GM18907 (cell line): ENCODE data around the gene IFT43.

Experiments
- ATAC-seq: cut with Tn5 transposase; IDR thresholded peaks from one replicate; pipeline ENCODE4 v1.9.1; 2021; ENCODE audit warnings: mild to moderate bottlenecking, moderate library complexity; ENCODE audit not compliant: unreplicated experiment

The IFT43 gene

DNA sequence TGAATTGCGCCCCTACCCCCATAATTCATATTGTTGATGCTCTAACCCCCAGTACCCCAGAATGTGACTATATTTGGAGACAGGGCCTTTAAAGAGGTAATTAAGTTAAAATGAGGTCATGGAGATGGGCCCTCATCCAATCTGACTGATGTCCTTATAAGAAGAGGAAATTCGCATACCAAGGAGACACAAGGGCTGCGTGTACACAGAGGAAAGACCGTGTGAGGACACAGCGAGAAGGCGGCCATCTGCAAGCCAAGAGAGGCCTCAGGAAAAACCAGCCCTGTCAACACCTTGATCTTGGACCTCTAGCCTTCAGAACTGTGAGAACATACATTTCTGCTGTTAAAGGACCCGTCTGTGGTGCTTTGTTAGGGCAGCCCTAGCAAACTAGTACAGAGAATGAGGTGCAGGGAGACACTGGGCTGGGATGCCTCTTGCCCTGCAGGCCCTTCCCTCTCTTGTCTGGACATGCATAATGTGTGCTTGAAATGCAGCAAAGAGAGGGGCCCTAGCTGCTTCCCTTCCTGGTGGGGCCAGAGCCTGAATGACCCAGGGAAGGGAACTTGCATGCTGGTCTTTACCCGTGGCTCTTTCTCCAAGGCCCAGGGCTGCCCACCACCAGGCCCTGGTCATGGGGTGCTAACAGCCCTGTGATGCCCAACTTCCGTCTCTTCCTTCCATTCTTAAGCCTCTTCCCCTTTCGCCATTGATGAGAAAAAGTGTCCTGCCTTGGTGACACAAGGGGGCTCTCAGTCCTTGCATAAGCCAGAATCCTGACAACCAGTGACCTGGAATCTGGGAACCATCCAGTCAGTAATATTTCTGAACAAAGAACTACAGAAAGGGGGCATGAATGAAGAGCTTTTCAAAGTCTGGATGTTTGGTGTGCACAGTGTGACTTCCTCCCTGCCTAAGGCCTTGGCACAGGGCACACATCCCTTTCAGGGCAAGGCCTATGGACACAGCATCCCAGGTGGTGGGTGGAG, 116.1 kb downstream of the IFT43 start:
- no peak for ATAC-seq

DNA sequence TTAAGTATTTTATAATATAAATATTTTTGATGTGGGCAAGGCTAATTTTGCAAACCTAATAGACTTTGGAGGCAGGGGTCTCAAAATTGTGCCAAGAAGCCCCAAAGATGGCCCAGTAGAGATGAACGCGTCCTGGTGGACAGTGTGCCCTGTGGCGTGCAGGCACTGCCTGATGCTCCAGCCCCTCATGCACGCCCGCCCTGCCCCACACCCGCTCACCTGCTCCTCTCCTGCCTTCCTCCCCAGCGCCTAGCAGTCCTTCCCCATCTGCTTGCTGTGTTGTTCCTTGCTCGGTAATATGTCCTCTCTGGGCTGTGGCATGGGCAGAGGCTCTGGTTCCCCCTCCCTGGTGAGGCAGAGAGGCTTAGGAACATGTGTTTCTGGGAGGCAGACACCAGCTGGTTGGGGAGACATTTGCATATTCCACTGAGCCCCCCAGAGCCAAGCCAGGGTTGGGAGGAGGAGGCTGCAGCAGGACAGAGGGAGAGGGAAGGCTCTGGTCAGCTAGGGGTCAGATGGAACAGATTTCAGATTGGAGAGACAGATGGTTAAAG, 119.3 kb downstream of the IFT43 start:
- no peak for ATAC-seq

GRCh38 chr14:76106188-76106587, 120.6 kb downstream of the IFT43 start:
- ATAC-seq: no peak

DNA sequence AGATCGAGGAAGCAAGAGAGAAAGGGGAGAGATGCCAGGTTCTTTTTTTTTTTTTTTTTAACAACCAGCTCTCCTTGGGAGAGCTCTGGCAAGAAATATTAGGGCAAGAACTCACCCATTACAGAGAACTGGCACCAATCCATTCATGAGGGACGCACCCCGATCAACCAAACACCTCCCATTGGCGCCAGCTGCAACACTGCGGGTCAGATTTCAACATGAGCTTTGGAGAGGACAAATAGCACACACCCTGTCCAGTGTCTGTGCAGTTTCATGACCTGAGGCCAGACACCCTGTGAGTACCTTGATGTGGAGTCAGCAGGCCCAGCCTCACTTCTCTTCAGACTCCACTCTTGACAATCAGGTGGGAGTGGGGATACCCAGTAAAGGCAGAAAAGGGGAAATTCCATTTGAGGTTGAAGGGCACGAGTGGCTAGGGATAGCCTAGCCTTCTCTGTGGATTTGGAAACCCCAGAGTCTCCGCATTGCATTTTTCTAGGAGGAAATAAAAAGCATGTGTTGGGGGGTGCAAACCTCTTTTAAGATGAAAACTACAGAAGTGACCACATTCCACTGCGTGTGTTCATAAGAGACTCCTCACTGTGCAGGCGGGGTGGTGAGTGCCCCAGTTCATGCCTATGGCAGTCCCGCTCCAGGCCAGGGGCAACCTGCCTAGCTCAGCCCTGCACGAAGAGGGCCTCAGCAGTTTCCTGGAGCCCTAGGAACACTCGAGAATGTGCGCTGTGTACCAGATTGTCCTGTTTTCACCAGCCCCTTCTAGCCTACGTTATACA, 123.7 kb downstream of the IFT43 start:
- no peak for ATAC-seq

GRCh38 chr14:76112889-76113624, 127.5 kb downstream of the IFT43 start:
- no peak for ATAC-seq

- ATAC-seq: no peak
Observed at GRCh38 chr14:76113691-76114090, 128.1 kb downstream of the IFT43 start.

GRCh38 chr14:76115010-76115422, 129.5 kb downstream of the IFT43 start:
- ATAC-seq: no peak

DNA sequence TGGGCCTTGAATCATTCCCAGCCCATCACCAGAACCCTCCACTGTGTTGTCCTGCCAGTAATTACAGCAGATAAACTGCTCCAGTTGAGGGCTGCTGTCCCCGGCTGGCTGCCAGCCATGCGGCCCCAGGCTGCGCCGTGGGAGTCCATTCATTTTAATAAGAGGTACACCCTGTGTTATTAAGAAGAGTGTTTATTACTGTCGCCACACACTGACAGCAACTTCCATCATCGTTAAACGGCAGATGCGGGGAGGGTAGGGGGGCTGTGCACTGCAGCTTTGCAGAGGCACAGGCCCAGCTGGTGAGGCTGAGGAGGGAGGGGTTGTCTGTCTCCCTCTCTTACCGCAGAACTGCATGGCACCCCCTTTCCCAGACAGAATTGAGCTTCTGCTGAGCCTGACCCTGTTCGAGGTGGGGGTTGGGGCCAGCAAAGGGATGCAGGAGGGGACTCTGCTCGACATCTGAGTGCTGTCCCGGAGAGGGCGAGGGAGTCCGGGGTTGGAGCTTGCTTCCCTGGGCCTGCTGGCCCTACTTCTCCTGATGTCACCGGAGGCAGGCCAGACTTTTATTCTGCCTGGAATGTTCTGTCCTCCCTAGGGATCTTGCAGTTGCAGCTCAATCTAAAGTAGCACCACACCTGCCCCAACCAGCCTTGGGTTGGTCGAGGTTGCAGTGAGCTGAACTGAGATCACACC, 132.4 kb downstream of the IFT43 start:
- no peak for ATAC-seq

DNA sequence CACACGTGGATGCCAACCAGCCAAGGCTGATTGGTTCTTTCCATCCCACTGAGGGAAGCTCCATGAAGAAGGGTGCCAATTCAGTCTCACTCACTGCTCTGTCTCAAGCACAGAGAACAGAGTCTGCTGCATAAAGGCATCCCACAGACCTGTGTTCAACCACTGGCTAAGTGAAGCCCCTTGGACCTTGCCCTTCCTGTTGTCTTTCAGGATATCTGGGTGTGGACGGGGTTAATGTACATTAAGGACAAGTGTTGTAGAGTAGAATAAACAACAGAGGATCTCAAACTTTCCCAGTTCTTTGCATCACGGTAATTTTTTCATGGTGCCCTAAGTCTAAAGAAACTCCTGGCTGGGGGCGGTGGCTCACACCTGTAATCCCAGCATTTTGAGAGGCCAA, 133.0 kb downstream of the IFT43 start:
- no peak for ATAC-seq

GRCh38 chr14:76121089-76121748, 135.7 kb downstream of the IFT43 start:
- ATAC-seq: peak; percentile 59

DNA sequence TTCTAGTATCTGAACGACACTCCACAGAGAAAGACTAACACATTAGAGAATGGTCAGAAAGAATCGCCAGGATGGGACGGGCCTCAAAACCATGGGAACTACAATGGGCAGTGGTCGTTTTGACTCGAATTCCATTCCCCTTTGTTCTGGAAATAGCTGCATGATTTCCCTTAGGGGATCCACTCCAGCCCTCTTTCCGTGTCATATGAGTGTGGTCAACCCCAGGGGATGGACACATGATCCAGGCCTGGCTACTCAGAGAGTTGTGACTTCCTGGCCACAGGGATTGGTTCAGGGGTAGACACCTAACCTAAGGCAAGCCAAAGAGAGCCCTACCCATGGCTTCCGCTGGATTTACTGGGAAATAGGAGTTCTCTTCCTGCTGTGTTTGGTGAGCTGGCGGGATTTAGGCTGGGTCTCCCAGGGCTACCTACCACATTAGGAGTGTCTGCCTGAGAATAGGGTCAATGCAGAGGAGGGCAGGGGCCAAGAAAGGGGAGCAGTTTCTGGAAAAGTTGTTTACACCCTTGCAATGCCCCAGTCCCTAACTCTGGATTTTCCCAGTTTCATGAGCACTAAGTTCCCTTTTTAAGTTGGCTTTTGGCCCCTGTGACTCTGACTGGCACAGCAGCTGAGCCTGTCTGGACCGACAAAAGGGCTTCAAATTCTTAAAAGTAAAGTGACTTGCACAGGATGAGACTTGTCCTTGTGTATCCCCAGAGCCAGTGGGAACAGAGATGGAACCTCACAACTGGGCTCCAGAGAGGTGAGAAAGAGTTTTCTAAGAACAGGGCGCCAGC, 138.1 kb downstream of the IFT43 start:
- no peak for ATAC-seq

- no peak for ATAC-seq
Observed at GRCh38 chr14:76125511-76125910, 139.9 kb downstream of the IFT43 start.

DNA sequence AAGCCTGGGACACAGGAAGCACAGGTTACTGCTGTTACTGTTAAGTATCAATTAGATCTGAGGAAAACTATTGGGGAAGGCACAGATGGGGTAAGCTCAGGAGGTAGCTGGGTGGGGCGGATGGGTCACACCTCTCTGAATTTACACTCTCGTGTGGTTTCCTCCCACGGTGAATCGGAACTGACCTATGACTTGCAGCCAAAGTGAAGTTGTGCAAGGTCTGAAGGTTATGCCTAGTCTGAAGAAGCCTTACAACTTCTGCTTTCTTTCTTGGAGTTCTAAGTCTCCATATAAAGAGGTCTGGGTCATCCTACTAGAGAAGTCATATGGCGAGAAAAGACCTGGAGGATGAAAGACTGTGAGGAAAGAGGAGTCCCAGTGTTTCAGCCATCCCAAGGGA, 140.5 kb downstream of the IFT43 start:
- ATAC-seq: no peak

DNA sequence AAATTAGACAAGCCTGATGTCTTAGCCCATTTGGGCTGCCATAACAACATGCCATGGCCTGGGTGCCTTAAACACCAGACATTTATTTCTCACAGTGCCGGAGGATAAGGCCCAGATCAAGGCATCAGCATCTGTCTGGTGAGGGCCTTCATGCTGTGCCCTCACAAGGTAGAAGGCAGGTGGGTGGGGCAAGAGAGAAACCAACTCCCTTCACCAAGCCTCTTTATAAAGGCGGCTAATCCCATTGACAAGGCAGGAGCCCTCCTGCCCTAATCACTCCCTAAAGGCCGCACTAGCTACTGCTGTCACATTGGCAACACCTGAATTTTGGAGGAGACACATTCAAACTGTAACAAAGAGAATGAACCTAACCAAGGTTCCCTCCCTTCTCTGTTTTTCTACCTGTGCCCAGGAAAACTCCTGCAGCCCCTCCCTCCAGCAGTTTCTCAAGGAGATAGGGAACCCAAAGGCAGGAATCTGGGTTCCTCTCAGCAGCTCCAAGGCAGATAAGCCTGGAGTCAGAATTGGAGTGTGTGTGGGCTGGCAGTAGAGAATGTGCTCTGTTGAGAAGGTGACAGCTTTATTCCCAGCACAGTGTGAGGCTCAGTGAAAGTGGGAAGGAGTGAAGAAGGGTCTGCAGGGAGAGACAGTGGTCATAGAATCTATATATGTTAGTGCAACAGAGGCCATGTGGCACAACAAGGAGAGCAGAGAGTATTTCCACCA, 144.5 kb downstream of the IFT43 start:
- no peak for ATAC-seq

DNA sequence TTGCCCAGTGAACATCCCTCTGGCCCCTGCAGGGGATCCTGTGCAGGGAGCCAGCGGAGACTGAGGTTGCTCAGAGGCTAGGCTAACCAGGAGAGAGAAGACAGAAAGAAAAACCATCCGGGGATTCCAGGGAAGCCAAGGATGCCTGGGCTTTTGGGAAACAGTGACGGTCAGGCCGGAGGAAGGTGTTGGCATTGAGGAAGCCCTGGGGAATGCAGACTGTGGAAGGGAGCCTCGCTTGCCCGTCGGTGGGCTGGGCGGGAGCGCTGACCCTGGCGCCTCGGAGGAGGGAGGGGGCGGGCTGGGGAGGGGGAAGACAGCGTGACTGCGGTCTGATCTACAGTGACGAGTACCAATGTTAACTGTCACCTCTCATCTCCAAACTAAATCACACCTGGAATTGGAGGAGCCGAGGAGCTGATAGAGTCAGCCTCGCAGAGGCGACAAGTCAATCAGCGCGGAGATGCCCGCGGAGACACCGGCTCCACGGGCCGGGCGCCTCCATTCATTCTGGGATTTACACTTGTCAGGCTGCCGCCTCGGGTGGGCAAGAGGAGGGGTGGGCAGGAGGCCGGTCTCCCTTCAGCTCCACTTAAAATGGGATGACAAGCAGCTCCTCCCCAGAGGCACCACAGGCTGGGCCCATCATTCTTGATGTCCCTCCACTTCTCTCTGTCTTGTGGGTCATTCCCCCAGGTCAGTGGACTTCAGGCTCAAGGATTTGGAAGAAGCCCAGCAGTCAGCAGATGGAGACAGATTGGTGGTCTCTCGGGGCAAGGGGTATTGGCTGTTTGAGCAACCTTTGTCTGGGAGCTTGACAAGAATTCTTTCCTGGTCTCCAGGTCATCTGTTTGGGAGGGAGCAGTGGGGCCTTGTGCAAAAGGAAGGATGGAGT, 145.8 kb downstream of the IFT43 start:
- no peak for ATAC-seq

- ATAC-seq: no peak
Observed at GRCh38 chr14:76133103-76133502, 147.5 kb downstream of the IFT43 start.
